ENCODE data around the gene TMEM14C. TPM values are rescaled to one million over a fixed set of nuclear protein-coding genes. Genes with fewer than 3 reads are reported as not detected.
A peak's percentile ranks its signal among the peaks of the same experiment; 100 is the strongest.
"Not testable (repeated sequence)": the region's sequence is repeated elsewhere in the genome, so short reads cannot be mapped to it uniquely, and the experiment has no call there.

The TMEM14C gene
- total and polyA plus RNA-seq, 12 donors, result 105 to 312 (median 162) TPM

DNA sequence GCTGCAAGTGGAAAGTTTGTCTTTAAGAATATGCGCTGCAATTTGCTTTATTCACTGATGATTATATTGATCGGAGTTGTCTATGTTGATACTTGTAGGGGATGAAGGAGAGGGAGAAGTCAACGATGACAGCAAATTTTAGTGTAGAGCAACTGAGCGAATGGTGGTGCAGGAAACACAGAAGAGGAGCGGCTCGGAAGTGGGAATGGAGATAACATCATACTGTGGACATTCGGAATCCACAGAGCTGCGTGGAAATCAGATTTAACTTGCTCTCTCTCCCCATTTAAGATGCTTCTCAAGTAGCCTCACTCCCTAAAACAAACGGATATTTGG is 24.0 kb downstream of the TMEM14C start:
- H3K27me3 ChIP-seq, result no peaks in the 10 kb centered on the region
- TF ChIP-seq POLR2A (IDR thresholded peaks at IDR 0.05), result no peak
- TF ChIP-seq, protein P1, sequence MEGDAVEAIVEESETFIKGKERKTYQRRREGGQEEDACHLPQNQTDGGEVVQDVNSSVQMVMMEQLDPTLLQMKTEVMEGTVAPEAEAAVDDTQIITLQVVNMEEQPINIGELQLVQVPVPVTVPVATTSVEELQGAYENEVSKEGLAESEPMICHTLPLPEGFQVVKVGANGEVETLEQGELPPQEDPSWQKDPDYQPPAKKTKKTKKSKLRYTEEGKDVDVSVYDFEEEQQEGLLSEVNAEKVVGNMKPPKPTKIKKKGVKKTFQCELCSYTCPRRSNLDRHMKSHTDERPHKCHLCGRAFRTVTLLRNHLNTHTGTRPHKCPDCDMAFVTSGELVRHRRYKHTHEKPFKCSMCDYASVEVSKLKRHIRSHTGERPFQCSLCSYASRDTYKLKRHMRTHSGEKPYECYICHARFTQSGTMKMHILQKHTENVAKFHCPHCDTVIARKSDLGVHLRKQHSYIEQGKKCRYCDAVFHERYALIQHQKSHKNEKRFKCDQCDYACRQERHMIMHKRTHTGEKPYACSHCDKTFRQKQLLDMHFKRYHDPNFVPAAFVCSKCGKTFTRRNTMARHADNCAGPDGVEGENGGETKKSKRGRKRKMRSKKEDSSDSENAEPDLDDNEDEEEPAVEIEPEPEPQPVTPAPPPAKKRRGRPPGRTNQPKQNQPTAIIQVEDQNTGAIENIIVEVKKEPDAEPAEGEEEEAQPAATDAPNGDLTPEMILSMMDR (IDR thresholded peaks at IDR 0.05), result no peak
- no peaks in the 10 kb centered on the region for H3K9me3 ChIP-seq (replicated peaks in 1 of 3)
- intact Hi-C loops (cut with DNase I), result loop anchor here in 1 of 2 donors (10.0 kb wide), 1 partner anchor 52 kb away; the partner anchor contains the start of genes C6orf52 and PAK1IP1
- H3K36me3 ChIP-seq (replicated peaks in 1 of 2), result peaks cover 0 to 9% of the 10 kb centered on the region in 2 donors
- WGBS, 4 donors, result 51 to 60% (median 54%) methylated on average over 9 of the region's 9 CpGs
- peak overlapping the region in 2 of 4 donors; percentile 73 to 82 for H3K4me3 ChIP-seq
- peaks cover 19 to 28% of the 10 kb centered on the region in 2 donors for H3K4me1 ChIP-seq (replicated peaks in 1 of 2)
- peak overlapping the region in 4 of 5 donors; percentile 59 to 85 (median 80) for H3K27ac ChIP-seq
- DNase-seq, result no peak

DNA sequence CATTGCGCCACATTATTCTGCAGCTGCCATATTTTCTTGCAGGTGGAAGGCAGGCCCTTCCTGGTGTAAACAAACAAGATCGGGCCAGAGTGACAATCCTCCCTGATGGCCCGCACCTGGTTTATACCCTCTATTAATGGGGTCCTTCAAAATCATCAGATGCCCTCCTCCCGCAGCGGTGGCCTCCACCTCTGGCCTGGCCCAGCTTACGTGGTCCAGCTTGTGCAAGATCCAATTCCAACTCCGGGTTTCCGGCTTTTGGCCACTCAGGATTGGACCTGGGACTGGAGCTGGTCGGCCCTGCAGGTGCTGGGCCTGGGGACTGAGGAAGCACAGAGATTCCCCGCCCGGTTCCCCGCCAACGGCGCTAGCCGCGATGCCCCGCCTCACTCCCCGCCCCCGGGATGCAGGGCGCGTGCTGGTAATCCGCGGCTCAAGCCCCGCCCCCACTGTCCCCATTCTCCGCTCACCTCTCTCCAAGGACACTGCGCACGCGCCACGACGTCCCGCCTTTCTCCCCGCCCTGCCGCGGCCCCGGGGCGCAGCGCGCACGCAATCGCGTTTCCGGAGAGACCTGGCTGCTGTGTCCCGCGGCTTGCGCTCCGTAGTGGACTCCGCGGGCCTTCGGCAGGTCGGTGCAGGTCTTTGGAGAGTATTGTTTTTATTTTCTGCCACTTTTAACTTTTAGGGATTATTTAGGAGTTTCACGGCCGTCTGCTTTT is 24.5 kb downstream of the TMEM14C start, which contains the start of gene TMEM14B:
TSS of gene TMEM14B (plus strand) at position 555 of the 722 bp plus-strand sequence. CDS start 1,441 bp downstream, outside the sequence.
- Histone ChIP-seq H3K36me3 (replicated peaks in 1 of 2) (peaks cover 0 to 9% of the 10 kb centered on the region in 2 donors), H3K4me3 (peak within 1 kb of the TSS; percentile 47 to 84 (median 78)), H3K27me3 (no peaks in the 10 kb centered on the region), H3K4me1 (replicated peaks in 1 of 2) (peaks cover 19 to 28% of the 10 kb centered on the region in 2 donors), H3K9me3 (replicated peaks in 1 of 3) (no peaks in the 10 kb centered on the region), H3K27ac (peak within 1 kb of the TSS; percentile 65 to 85 (median 81))
- intact Hi-C loops (cut with DNase I), result loop anchor here in 1 of 2 donors (10.0 kb wide), 1 partner anchor 53 kb away; the partner anchor contains the start of genes C6orf52 and PAK1IP1
- 1 to 3% (median 2%) methylated on average over 34 to 52 of the region's 52 CpGs for WGBS, 4 donors
- DNase-seq, result peak; percentile 99 to 100 (median 100)
- TF ChIP-seq POLR2A (IDR thresholded peaks at IDR 0.05), result peak; percentile 77 to 96
- TF ChIP-seq, protein P1 (IDR thresholded peaks at IDR 0.05), result no peak

DNA sequence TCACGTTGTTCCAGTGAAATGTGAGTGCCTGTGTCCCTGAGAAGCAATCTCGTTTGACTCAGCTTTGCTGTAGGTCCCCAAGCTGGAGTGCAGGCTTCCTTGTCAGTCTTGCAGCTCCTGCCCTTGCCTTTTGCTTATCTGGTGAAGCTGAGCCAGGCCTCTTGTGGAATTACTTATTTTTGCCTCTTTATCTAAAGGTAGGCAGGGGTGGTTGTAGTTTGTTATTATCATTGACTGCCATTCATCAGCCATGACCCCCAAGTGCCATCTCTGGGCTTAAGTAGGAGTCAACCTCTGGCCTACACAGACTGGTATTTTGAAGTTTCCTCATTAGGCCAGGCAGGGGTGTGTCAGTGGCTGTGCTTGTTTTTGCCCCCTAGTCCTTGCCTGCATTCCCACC is 26.9 kb downstream of the TMEM14C start:
- Histone ChIP-seq H3K4me3 (peak overlapping the region in 1 of 4 donors; percentile 82), H3K4me1 (replicated peaks in 1 of 2) (peaks cover 19 to 28% of the 10 kb centered on the region in 2 donors), H3K27me3 (no peaks in the 10 kb centered on the region), H3K9me3 (replicated peaks in 1 of 3) (no peaks in the 10 kb centered on the region), H3K36me3 (replicated peaks in 1 of 2) (peaks cover 0 to 26% of the 10 kb centered on the region in 2 donors), H3K27ac (peak overlapping the region in 4 of 5 donors; percentile 8 to 85 (median 60))
- TF ChIP-seq, protein P1 (IDR thresholded peaks at IDR 0.05), result no peak
- TF ChIP-seq POLR2A (IDR thresholded peaks at IDR 0.05), result peak in 1 of 2 donors; percentile 34
- WGBS, 4 donors, result 19 to 34% (median 28%) methylated on average over 2 of the region's 2 CpGs
- intact Hi-C loops (cut with DNase I), result loop anchor here in 1 of 2 donors (10.0 kb wide), 1 partner anchor 55 kb away; the partner anchor contains the start of genes C6orf52 and PAK1IP1
- peak in 4 of 7 donors; percentile 29 to 55 (median 41) for DNase-seq

DNA sequence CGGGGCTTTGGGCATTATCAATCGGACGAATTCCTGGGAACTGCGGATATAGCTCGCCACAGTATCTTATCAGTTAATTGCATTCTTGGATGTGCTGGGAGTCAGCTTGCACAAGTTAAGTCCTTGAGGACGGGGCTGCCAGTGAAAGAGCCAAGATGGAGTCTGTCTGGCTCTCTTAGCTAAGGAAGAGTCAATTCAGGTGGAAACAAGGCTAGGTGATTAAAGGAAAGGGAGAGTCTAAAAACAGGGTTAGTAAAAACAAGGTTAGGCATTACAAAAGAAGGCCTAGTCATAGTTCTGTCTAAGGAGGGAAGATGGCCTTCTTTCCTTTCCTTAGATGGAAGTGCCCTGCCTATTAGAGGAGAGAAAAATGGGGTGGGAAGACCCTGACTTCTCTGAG is 27.7 kb downstream of the TMEM14C start:
- H3K27me3 ChIP-seq; H3K4me3 ChIP-seq; DNase-seq; H3K9me3 ChIP-seq (replicated peaks in 1 of 3); intact Hi-C loops (cut with DNase I): not testable (repeated sequence)
- H3K27ac ChIP-seq, result peak overlapping the region in 2 of 5 donors; percentile 23 to 31
- H3K4me1 ChIP-seq (replicated peaks in 1 of 2), result peaks cover 19 to 28% of the 10 kb centered on the region in 2 donors
- 33 to 46% (median 43%) methylated on average over 6 of the region's 6 CpGs for WGBS, 4 donors
- H3K36me3 ChIP-seq (replicated peaks in 1 of 2), result peaks cover 0 to 34% of the 10 kb centered on the region in 2 donors

DNA sequence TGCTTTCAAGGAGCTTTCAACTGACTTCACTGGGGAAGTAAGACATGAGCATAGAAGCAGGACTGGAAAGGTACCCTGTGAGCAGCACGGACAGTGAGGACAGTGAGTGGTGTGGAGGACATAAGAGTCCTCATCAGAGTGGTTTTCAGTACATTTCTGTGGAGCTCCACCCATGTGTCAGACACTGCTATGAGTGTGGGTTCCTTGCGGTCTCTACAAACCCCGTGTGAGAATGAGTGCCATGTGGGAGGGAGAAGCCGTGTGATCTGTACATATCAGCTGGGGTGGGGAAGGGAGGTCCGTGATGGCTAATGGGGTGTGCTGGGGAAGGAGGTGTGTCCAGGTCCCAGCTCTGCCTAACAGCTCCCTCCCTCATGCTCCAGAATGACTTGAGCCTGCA is 28.9 kb downstream of the TMEM14C start:
- H3K9me3 ChIP-seq (replicated peaks in 1 of 3); intact Hi-C loops (cut with DNase I); DNase-seq; H3K27me3 ChIP-seq; H3K27ac ChIP-seq; H3K4me3 ChIP-seq: not testable (repeated sequence)
- H3K4me1 ChIP-seq (replicated peaks in 1 of 2), result peaks cover 19 to 28% of the 10 kb centered on the region in 2 donors
- 83 to 90% (median 87%) methylated on average over 3 to 5 of the region's 5 CpGs for WGBS, 4 donors
- peaks cover 0 to 41% of the 10 kb centered on the region in 2 donors for H3K36me3 ChIP-seq (replicated peaks in 1 of 2)

Measured in adrenal gland (tissue), 12 donors.